OCI-LY7 (cell line): ENCODE data around the gene CDHR2.

Source experiments
- EZH2phosphoT487 ChIP-seq: fragments of 200-600 bp; sonication (generic); IDR thresholded peaks from 2 replicates; pipeline ENCODE4 v1.6.1; 2018; ENCODE audit warnings: low read depth, borderline replicate concordance, mild to moderate bottlenecking, mixed run types, antibody characterized with exemption, low read length, moderate library complexity, mixed read lengths
- TF ChIP-seq, protein P1 (sequence below): fragments of 200-600 bp; sonication (generic); conservative IDR thresholded peaks from 2 replicates; pipeline ENCODE4 v1.5.1; 2014; ENCODE audit warnings: mild to moderate bottlenecking, antibody characterized with exemption, low read length, moderate library complexity, mixed read lengths

DNA sequence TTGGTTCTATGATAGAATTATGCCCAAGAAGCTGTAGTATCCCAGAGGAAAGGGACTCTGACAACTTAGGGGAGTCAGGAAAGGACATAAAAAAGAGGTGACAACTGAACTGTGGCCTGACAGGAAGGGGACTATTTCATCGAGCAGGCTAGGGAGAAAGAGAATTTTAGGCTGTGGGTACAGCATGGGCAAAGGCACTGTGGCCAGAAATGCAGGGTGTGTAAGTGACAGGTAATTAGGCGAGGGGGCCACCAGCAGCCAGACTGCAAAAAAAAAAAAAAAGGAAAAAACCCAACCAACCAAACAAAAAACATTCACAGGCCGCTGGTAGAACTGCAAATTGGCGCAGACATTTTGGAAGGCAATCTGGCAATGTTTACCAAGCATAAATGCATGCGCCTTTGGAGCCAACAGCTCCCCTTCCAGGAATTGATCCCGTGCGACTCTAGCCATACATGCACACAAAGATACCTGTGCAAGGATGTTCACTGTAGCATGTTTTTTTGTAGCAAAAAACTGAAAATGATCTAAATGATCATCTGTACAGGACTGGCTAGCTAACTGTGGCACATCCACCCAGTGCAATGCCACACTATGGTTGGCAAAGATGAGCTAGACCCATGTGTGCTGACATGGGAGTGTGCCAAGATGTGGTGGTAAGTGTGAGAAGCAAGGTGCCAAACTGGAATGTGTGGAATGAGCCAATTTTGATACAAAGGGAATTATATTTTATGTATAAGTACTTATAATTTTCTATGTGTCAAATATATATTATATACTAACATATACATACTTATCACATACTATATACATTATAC is 82.5 kb downstream of the CDHR2 start:
- TF ChIP-seq, protein P1, sequence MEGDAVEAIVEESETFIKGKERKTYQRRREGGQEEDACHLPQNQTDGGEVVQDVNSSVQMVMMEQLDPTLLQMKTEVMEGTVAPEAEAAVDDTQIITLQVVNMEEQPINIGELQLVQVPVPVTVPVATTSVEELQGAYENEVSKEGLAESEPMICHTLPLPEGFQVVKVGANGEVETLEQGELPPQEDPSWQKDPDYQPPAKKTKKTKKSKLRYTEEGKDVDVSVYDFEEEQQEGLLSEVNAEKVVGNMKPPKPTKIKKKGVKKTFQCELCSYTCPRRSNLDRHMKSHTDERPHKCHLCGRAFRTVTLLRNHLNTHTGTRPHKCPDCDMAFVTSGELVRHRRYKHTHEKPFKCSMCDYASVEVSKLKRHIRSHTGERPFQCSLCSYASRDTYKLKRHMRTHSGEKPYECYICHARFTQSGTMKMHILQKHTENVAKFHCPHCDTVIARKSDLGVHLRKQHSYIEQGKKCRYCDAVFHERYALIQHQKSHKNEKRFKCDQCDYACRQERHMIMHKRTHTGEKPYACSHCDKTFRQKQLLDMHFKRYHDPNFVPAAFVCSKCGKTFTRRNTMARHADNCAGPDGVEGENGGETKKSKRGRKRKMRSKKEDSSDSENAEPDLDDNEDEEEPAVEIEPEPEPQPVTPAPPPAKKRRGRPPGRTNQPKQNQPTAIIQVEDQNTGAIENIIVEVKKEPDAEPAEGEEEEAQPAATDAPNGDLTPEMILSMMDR: no peak
- TF ChIP-seq EZH2phosphoT487: no peak
